Adrenal gland (tissue), 12 donors: ENCODE results near the gene TBC1D22A. TPM values are rescaled to one million over a fixed set of nuclear protein-coding genes. Genes with fewer than 3 reads are reported as not detected.

Experiments
- DNase-seq, 7 donors: peaks; one replicate each; pipeline ENCODE4 v3.0.0-alpha.2; 2019 to 2020
- H3K27ac ChIP-seq, 5 donors: fragments of 200-600 bp; sonication (generic) in 4 of 5; 1 replicate in 3 of 5; 2 replicates in 2 of 5; pipeline versions ENCODE4 v1.5.1 to v1.8.0; 2016 to 2020; ENCODE audit warnings: mild to moderate bottlenecking in 1 of 5
- H3K27me3 ChIP-seq: fragments of 200-600 bp; 2 replicates; pipeline ENCODE4 v1.8.0; 2021
- H3K36me3 ChIP-seq, 2 donors: fragments of 200-600 bp; replicated peaks in 1 of 2; 1 replicate in 1 of 2; 2 replicates in 1 of 2; pipeline versions ENCODE4 v1.5.1 to v1.8.0; 2018 to 2022
- H3K4me1 ChIP-seq, 2 donors: fragments of 200-600 bp; replicated peaks in 1 of 2; 1 replicate in 1 of 2; 2 replicates in 1 of 2; pipeline versions ENCODE4 v1.5.1 to v1.8.0; 2018 to 2021
- H3K4me3 ChIP-seq, 4 donors: fragments of 200-600 bp; sonication (generic) in 3 of 4; one replicate each; pipeline ENCODE4 v1.5.1; 2016 to 2018
- H3K9me3 ChIP-seq, 3 donors: fragments of 200-600 bp; sonication (generic) in 1 of 3; replicated peaks in 1 of 3; 1 replicate in 2 of 3; 2 replicates in 1 of 3; pipeline versions ENCODE4 v1.5.1 to v1.8.0; 2016 to 2021
- CTCF ChIP-seq, 6 experiments: fragments of 450-650 bp in 4 of 6; fragments of 200-600 bp in 2 of 6; sonication (generic) in 1 of 6; IDR thresholded peaks; 1 replicate in 5 of 6; 2 replicates in 1 of 6; pipeline versions ENCODE4 v1.5.1 to v1.8.0; 2016 to 2021; ENCODE audit warnings: antibody characterized with exemption in 6 of 6, mild to moderate bottlenecking in 2 of 6, moderate library complexity in 1 of 6
- POLR2A ChIP-seq, 2 donors: fragments of 450-650 bp; IDR thresholded peaks; one replicate each; pipeline ENCODE4 v1.6.1; 2017; ENCODE audit warnings: antibody characterized with exemption in 2 of 2, mild to moderate bottlenecking in 2 of 2, moderate library complexity in 1 of 2
- WGBS, 4 donors: extraction: QIAGEN DNeasy Blood & Tissue Kit in 2 of 4; methylation state at CpG; one replicate each; pipeline versions ENCODE4 v1.1.5 to v1.1.7; 2013 to 2017; 5-methylcytosine and 5-hydroxymethylcytosine counted together
- intact Hi-C, 2 donors: fragments of 100-400 bp; cut with DNase I; formaldehyde crosslinking; loops; one replicate each; pipeline versions ENCODE4 v1.14.1 to v1.15.0; 2022 to 2023
- polyA plus RNA-seq, 3 donors: library from polyadenylated mRNA; stranded (reverse); fragments of 200-250 nt in 2 of 3; fragments of 350-450 nt in 1 of 3; fragmentation: Illumina TruSeq in 1 of 3; extraction: RNeasy Lipid Tissue Mini Kit (QIAGEN cat#74804) in 1 of 3; gene quantifications; one replicate each; pipeline ENCODE4 v1.2.3, GENCODE V29; 2013 to 2014
- total RNA-seq, 9 donors: library from RNA; depleted of rRNA in 4 of 9; stranded (reverse); fragments of >200 nt in 4 of 9; fragments of 120-200 nt in 1 of 9; fragmentation: NEBNext Ultra II Directional in 1 of 9; extraction: Animal tissue kit (Norgen Biotek cat#: 25700) in 1 of 9; gene quantifications; one replicate each; pipeline versions ENCODE4 v1.1.0 to v1.2.4, GENCODE V29; 2013 to 2023
- donor health status: healthy with polysubstance abuse.
- donor health status: Bipolar disorder and iron deficiency.
- donor health status: DM: yes; HTN: yes; CAD: no.
- donor health status: DM: no; HTN: no; CAD: no.
- donor health status: DM: no; HTN: no; CAD: no.
- donor health status: DM: yes; HTN: yes; CAD: no.

Gene TBC1D22A
- total and polyA plus RNA-seq, 12 donors = 11.5 to 44.2 (median 28.1) TPM

GRCh38 chr22:47102081-47102480 is 339.6 kb downstream of the TBC1D22A start:
- TF ChIP-seq POLR2A (IDR thresholded peaks at IDR 0.05) = no peak
- no peak for TF ChIP-seq CTCF (IDR thresholded peaks at IDR 0.05)
- DNase-seq = no peak
- Histone ChIP-seq H3K9me3 (no peaks in the 10 kb centered on the region), H3K27me3 (no peaks in the 10 kb centered on the region), H3K27ac (no peak overlapping the region), H3K4me3 (no peak overlapping the region), H3K36me3 (no peaks in the 10 kb centered on the region), H3K4me1 (no peaks in the 10 kb centered on the region)
- 93 to 97% (median 95%) methylated on average over 6 to 12 of the region's 12 CpGs for WGBS, 4 donors
- intact Hi-C loops = no loop called here

DNA sequence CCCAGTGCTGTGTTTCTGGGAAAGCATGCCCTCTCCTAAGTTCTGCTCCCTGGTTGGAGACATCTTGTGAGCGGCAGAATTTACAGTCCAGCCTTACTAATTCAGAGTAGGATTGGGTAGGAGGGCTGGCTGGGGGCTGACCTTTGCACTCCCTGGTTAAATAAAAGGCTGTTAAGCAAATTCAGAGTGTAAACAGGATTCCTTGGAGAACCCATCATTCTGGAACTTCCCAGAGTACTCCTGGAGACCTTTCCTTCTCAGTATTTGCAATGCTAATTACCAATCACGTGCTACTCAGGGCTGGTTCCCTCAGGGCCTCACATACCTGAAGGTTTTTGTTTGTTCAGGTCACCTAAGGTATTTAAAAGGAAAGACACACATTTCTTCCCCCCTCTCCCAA is 340.2 kb downstream of the TBC1D22A start:
- Histone ChIP-seq H3K4me1 (no peaks in the 10 kb centered on the region), H3K27ac (no peak overlapping the region), H3K4me3 (no peak overlapping the region), H3K27me3 (no peaks in the 10 kb centered on the region), H3K9me3 (no peaks in the 10 kb centered on the region), H3K36me3 (no peaks in the 10 kb centered on the region)
- intact Hi-C loops = no loop called here
- 89 to 92% (median 91%) methylated on average over 2 of the region's 2 CpGs for WGBS, 4 donors
- TF ChIP-seq POLR2A (IDR thresholded peaks at IDR 0.05) (no peak), CTCF (IDR thresholded peaks at IDR 0.05) (no peak)
- no peak for DNase-seq

- WGBS, 4 donors = 91 to 95% (median 94%) methylated on average over 4 of the region's 4 CpGs
- intact Hi-C loops = no loop called here
- DNase-seq = no peak
- H3K9me3 ChIP-seq = no peaks in the 10 kb centered on the region
- H3K4me3 ChIP-seq = no peak overlapping the region
- H3K4me1 ChIP-seq = no peaks in the 10 kb centered on the region
- H3K27me3 ChIP-seq = no peaks in the 10 kb centered on the region
- no peak overlapping the region for H3K27ac ChIP-seq
- no peaks in the 10 kb centered on the region for H3K36me3 ChIP-seq
- TF ChIP-seq POLR2A (IDR thresholded peaks at IDR 0.05) (no peak), CTCF (IDR thresholded peaks at IDR 0.05) (no peak)
Measured at GRCh38 chr22:47105085-47105484, 342.6 kb downstream of the TBC1D22A start.

GRCh38 chr22:47106806-47107205 is 344.4 kb downstream of the TBC1D22A start:
- no peak overlapping the region for H3K4me3 ChIP-seq
- DNase-seq = no peak
- H3K36me3 ChIP-seq = no peaks in the 10 kb centered on the region
- TF ChIP-seq POLR2A (IDR thresholded peaks at IDR 0.05) (no peak), CTCF (IDR thresholded peaks at IDR 0.05) (no peak)
- H3K27ac ChIP-seq = no peak overlapping the region
- no peaks in the 10 kb centered on the region for H3K4me1 ChIP-seq
- no peaks in the 10 kb centered on the region for H3K9me3 ChIP-seq
- intact Hi-C loops = no loop called here
- H3K27me3 ChIP-seq = no peaks in the 10 kb centered on the region
- 92 to 98% (median 95%) methylated on average over 5 of the region's 5 CpGs for WGBS, 4 donors
